DND-41 (cell line): ENCODE results near the gene SCAI.
"Not testable (repeated sequence)": the region's sequence is repeated elsewhere in the genome, so short reads cannot be mapped to it uniquely, and the experiment has no call there.

Experiments used
- ATAC-seq: fragments of 200-7000 bp; cut with Tn5 transposase; 3 replicates; pipeline ENCODE4 v1.9.1; 2021; ENCODE audit warnings: low read depth; ENCODE audit not compliant: insufficient read depth
- DNase-seq: peaks from one replicate; pipeline ENCODE4 v3.0.0-alpha.2; 2020
- H2AFZ ChIP-seq: 2 replicates; pipeline ENCODE4 v1.6.0; 2012; ENCODE audit warnings: low read depth, low read length
- H3K27ac ChIP-seq: 2 replicates; pipeline ENCODE4 v1.5.1; 2012; ENCODE audit warnings: low read length, inconsistent platforms
- H3K27me3 ChIP-seq: fragments of 200-600 bp; sonication (generic); 2 replicates; pipeline ENCODE4 v1.6.0; 2012; ENCODE audit warnings: low read length, mild to moderate bottlenecking, inconsistent platforms; ENCODE audit not compliant: insufficient read depth, poor library complexity
- H3K36me3 ChIP-seq: 2 replicates; pipeline ENCODE4 v1.5.1; 2012; ENCODE audit warnings: low read length, inconsistent platforms; ENCODE audit not compliant: insufficient read depth
- H3K4me1 ChIP-seq: 2 replicates; pipeline ENCODE4 v1.5.1; 2012; ENCODE audit warnings: mild to moderate bottlenecking, low read length; ENCODE audit not compliant: insufficient read depth
- H3K4me2 ChIP-seq: 2 replicates; pipeline ENCODE4 v1.6.0; 2012; ENCODE audit warnings: mild to moderate bottlenecking, moderate library complexity, low read length, inconsistent platforms; ENCODE audit not compliant: insufficient read depth
- H3K4me3 ChIP-seq, 2 experiments: fragments of 200-600 bp in 1 of 2; shearing (Covaris generic) in 1 of 2; 2 replicates each; pipeline ENCODE4 v1.5.1; 2012 to 2016; ENCODE audit warnings: inconsistent platforms in 2 of 2, low read length in 2 of 2, mild to moderate bottlenecking in 2 of 2, low read depth in 1 of 2, moderate library complexity in 1 of 2
- H3K79me2 ChIP-seq: 2 replicates; pipeline ENCODE4 v1.6.0; 2012; ENCODE audit warnings: low read length, inconsistent platforms; ENCODE audit not compliant: insufficient read depth
- H3K9ac ChIP-seq: 2 replicates; pipeline ENCODE4 v1.6.0; 2012; ENCODE audit warnings: low read depth, mild to moderate bottlenecking, inconsistent platforms, low read length, moderate library complexity
- H3K9me3 ChIP-seq: 2 replicates; pipeline ENCODE4 v1.5.1; 2012; ENCODE audit warnings: low read length, moderate library complexity, mild to moderate bottlenecking, inconsistent platforms; ENCODE audit not compliant: insufficient read depth, severe bottlenecking
- H4K20me1 ChIP-seq: 2 replicates; pipeline ENCODE4 v1.6.0; 2012; ENCODE audit warnings: low read length; ENCODE audit not compliant: insufficient read depth
- EZH2 ChIP-seq: IDR thresholded peaks from 3 replicates; pipeline ENCODE4 v1.6.1; 2012; ENCODE audit warnings: borderline replicate concordance, low read depth, mild to moderate bottlenecking, moderate library complexity, low read length, inconsistent platforms; ENCODE audit not compliant: severe bottlenecking
- TF ChIP-seq, protein P1 (sequence below): IDR thresholded peaks from 2 replicates; pipeline ENCODE4 v1.5.1; 2012; ENCODE audit warnings: borderline replicate concordance, low read length, moderate library complexity, mild to moderate bottlenecking; ENCODE audit not compliant: poor library complexity, severe bottlenecking; ENCODE audit errors: extremely low read depth

The SCAI gene

DNA sequence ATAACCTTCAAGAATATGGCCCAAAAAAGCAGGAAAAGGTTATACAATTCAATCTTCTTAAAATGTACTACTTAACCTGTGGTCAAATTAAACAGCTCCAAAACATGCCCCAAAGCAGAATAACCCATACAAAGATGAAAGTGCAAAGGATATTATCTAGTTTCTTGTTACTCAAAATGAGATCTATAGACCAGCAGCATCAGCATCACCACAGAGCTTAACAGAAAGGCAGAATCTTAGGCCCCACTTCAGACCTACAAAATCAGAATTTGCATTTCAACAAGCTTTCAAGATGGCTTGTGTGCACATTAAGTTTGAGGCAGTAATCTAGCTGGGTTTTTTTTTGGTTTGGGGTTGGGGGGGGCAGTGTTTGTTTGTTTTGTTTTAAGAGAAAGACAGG is 54.0 kb downstream of the SCAI start:
- Histone ChIP-seq H3K79me2 (peaks cover 80% of the 10 kb centered on the region), H3K4me2 (no peak overlapping the region), H3K27me3 (no peaks in the 10 kb centered on the region), H3K36me3 (peaks cover 8% of the 10 kb centered on the region), H2AFZ (no peak overlapping the region), H3K4me3 (no peak overlapping the region), H3K9ac (no peak overlapping the region), H4K20me1 (peaks cover 3% of the 10 kb centered on the region; the same call in 1 of the 2 replicates), H3K9me3 (peaks cover 9% of the 10 kb centered on the region), H3K4me1 (no peaks in the 10 kb centered on the region), H3K27ac (no peak overlapping the region)
- ATAC-seq (no peak), DNase-seq (no peak)
- TF ChIP-seq, protein P1, sequence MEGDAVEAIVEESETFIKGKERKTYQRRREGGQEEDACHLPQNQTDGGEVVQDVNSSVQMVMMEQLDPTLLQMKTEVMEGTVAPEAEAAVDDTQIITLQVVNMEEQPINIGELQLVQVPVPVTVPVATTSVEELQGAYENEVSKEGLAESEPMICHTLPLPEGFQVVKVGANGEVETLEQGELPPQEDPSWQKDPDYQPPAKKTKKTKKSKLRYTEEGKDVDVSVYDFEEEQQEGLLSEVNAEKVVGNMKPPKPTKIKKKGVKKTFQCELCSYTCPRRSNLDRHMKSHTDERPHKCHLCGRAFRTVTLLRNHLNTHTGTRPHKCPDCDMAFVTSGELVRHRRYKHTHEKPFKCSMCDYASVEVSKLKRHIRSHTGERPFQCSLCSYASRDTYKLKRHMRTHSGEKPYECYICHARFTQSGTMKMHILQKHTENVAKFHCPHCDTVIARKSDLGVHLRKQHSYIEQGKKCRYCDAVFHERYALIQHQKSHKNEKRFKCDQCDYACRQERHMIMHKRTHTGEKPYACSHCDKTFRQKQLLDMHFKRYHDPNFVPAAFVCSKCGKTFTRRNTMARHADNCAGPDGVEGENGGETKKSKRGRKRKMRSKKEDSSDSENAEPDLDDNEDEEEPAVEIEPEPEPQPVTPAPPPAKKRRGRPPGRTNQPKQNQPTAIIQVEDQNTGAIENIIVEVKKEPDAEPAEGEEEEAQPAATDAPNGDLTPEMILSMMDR, result no peak
- TF ChIP-seq EZH2, result no peak

DNA sequence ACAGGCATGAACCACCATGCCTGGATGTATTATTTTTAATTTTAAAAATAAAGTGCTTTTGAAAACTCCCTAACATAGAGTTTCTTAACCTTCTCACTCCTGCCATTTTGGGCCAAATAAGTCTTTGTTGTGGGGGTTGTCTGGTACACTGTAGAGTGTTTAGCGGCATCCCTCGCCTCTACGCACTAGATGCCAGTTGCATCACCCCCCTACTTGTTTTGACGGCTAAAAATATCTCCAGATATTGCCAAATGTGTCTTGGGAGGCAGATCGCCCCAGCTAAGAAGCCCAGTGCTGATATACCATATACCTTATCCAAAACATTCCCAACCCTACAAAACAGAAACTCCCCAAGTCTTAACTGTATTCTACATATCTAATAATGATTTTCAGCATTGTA is 54.6 kb downstream of the SCAI start:
- no peak for DNase-seq
- Histone ChIP-seq H3K4me2 (no peak overlapping the region), H2AFZ (no peak overlapping the region), H3K27me3 (no peaks in the 10 kb centered on the region), H3K4me3 (no peak overlapping the region), H3K27ac (no peak overlapping the region), H3K79me2 (peaks cover 75% of the 10 kb centered on the region), H4K20me1 (peaks cover 3% of the 10 kb centered on the region; the same call in 1 of the 2 replicates), H3K9me3 (peaks cover 11% of the 10 kb centered on the region), H3K36me3 (peaks cover 10% of the 10 kb centered on the region), H3K4me1 (no peaks in the 10 kb centered on the region), H3K9ac (no peak overlapping the region)
- TF ChIP-seq, protein P1, result no peak
- TF ChIP-seq EZH2, result no peak
- ATAC-seq, result no peak

DNA sequence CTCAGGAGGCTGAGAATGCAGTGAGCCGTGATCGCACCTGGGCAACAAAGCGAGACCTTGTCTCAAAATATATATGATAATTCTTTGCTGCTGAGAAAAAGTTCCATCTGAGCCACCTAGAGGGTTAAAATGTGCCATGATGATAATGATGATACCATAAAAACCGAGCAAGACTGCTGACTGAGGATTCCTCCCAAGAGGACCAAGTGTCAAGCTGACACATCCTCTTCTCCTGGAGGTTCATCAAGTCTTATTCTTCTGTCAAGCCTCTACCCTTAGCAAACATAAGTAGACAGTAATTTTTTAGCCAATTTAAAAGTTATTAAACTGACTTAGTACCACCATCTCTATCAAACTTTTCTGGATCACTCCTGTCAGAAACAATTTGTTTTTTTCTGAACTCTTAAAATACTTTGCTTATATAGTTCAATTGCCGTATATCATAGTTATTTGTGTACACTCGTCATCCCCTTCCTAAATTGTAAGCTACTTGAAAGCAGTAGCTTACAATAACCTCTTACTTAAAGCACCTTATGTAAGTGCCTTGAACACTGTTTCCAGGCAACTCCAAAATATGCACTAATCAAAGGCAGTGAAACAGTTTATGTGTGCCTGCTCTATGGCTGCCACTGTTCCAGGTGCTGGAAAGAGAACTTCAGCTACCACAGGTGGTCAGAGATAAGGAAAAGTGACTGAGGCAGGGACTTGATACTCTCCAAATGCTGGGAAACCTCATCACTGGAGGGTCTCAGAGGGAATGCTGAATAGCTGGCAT is 57.4 kb downstream of the SCAI start:
- H3K9me3 ChIP-seq, result peaks cover 34% of the 10 kb centered on the region
- 0 out of 2 replicates have a peak overlapping the region, but pooled peaks have one; percentile 20 for H3K27ac ChIP-seq
- ATAC-seq (no peak), DNase-seq (no peak)
- H2AFZ ChIP-seq, result no peak overlapping the region
- H3K4me3 ChIP-seq, result no peak overlapping the region
- no peak for TF ChIP-seq EZH2
- TF ChIP-seq, protein P1, result no peak
- H3K36me3 ChIP-seq, result peaks cover 25% of the 10 kb centered on the region
- no peak overlapping the region for H3K4me2 ChIP-seq
- peaks cover 63% of the 10 kb centered on the region for H3K79me2 ChIP-seq
- H3K27me3 ChIP-seq, result no peaks in the 10 kb centered on the region
- H3K4me1 ChIP-seq, result no peaks in the 10 kb centered on the region
- no peaks in the 10 kb centered on the region for H4K20me1 ChIP-seq
- no peak overlapping the region for H3K9ac ChIP-seq

DNA sequence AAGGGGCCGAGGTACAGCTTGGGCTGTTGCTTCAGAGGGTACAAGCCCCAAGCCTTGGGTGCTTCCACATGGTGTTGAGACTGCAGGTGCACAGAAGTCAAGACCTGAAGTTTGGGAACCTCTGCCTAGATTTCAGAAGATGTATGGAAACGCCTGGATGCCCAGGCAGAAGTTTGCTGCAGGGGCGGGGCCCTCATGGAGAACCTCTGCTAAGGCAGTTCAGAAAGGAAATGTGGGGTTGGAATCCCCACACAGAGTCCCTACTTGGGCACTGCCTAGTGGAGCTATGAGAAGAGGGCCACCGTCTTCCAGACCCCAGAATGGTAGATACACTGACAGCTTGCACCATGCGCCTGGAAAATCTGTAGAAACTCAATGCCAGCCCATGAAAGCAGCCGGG is 61.1 kb downstream of the SCAI start:
- H3K4me2 ChIP-seq, ATAC-seq, H3K9ac ChIP-seq, H4K20me1 ChIP-seq, H3K4me3 ChIP-seq, H3K27me3 ChIP-seq, H2AFZ ChIP-seq, H3K27ac ChIP-seq, H3K4me1 ChIP-seq: not testable (repeated sequence)
- peaks cover 62% of the 10 kb centered on the region for H3K79me2 ChIP-seq
- H3K9me3 ChIP-seq, result peaks cover 34% of the 10 kb centered on the region
- H3K36me3 ChIP-seq, result peaks cover 24% of the 10 kb centered on the region
- peak; percentile 30 for DNase-seq

DNA sequence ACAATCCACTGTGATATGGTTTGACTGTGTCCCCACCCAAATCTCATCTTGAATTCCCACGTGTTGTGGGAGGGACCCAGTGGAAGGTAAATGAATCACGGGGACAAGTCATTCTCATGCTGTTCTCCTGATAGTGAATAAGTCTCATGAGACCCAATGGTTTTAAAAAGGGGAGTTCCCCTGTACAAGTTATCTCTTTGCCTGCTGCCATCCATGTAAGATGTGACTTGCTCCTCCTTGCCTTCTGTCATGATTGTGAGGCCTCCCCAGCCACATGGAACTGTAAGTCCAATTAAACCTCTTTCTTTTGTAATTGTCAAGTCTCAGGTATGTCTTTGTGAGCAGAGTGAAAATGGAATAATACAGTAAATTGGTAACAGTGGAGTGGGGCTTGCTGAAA is 62.5 kb downstream of the SCAI start:
- H3K4me3 ChIP-seq, DNase-seq, ATAC-seq, H3K27me3 ChIP-seq, H4K20me1 ChIP-seq, H3K4me2 ChIP-seq, H2AFZ ChIP-seq, H3K4me1 ChIP-seq, H3K9ac ChIP-seq, H3K27ac ChIP-seq: not testable (repeated sequence)
- peaks cover 34% of the 10 kb centered on the region for H3K9me3 ChIP-seq
- peaks cover 17% of the 10 kb centered on the region for H3K36me3 ChIP-seq
- H3K79me2 ChIP-seq, result peaks cover 61% of the 10 kb centered on the region
